ENCODE results near the gene DSEL.

The DSEL gene

DNA sequence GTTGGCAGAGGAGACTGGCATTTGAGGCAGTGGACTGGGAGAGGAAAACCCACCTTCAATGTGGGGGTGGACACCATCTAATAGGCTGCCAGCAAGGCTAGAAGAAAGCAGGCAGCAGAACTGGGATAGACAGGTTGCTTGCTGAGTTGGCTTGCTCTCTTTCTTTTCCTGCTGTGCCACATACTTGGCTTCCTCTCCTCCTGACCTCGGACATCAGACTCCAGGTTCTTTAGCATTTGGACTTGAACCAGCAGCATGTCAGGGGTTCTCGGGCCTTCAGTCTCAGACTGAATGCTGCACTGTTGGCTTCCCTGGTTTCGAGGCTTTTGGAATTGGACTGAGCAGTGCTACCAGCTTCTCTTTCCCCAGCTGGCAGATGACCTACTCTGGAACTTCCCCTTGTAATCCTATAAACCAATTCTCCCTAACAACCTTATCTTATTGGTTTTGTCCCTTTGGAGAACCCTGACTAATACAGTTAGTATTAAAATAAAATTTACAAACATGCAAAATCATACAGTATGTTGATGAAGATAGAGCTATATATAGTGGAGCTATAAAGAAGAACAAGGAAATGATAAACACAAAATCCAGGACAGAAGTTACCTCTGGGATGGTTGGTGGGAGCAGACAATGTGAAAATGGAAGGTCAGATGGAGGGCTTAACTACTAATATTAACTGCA is 15.9 kb downstream of the DSEL start:
- WGBS, 2 experiments (ENCODE audit: insufficient coverage in 2 of 2), result 79 to 84% methylated on average over 3 of the region's 3 CpGs
- no peak overlapping the region for H3K4me3 ChIP-seq (ENCODE audit: extremely low read depth, insufficient read depth, low read length, poor library complexity, severe bottlenecking)
- no peaks in the 10 kb centered on the region for H3K4me1 ChIP-seq (ENCODE audit: control insufficient read depth, insufficient read depth, low read length, poor library complexity, severe bottlenecking)
- peaks cover 4% of the 10 kb centered on the region for H3K9me3 ChIP-seq (ENCODE audit: control insufficient read depth, low read length)
- H3K36me3 ChIP-seq (ENCODE audit: control insufficient read depth, insufficient read depth, low read length), result no peaks in the 10 kb centered on the region
- no peak overlapping the region for H3K27ac ChIP-seq (ENCODE audit: low read depth, low read length, severe bottlenecking)

DNA sequence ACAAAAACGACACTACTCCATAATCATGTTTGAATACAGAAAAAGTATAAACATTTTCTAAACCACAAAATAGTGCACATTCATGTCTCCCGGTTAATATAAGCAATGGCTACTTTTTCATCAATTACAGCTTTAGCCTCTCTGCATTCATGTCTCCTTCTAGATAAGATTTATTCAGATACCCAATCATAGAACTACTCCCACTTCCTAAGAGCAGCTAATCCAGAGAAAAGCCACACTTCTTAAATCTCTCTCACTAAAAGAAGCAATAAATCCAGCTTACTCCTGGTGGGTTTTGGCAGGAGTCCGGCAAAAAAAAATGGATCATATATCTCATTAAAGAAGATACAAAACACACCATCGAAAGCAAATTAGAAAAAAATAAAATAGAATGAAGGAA is 20.1 kb downstream of the DSEL start:
- Histone ChIP-seq H3K4me3 (ENCODE audit: extremely low read depth, insufficient read depth, low read length, poor library complexity, severe bottlenecking) (no peak overlapping the region), H3K27ac (ENCODE audit: low read depth, low read length, severe bottlenecking) (no peak overlapping the region)
- WGBS, 2 experiments (ENCODE audit: insufficient coverage in 2 of 2), result 81 to 92% methylated on average over 1 to 2 of the region's 4 CpGs

DNA sequence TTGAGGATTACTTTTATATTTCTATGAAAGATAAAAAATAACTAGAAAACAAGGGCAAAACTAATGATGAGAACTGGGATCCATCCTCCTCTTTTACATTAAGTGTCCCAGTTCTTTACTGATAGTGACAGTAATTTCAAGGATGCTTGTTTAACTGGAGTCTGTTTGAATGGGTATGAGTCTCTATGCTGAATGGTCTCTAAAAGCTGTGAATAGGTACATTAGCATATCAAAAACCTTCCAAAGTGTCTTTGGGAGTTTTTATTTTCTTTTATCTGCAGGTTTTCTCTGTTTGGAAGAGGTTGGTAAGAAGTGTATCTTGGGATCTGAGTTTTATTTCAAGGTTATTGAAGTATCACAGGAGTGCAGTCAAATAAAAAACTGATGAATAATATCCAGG is 30.0 kb downstream of the DSEL start:
- no peaks in the 10 kb centered on the region for H3K36me3 ChIP-seq (ENCODE audit: control insufficient read depth, insufficient read depth, low read length)
- no peak overlapping the region for H3K4me3 ChIP-seq (ENCODE audit: extremely low read depth, insufficient read depth, low read length, poor library complexity, severe bottlenecking)
- H3K4me1 ChIP-seq (ENCODE audit: control insufficient read depth, insufficient read depth, low read length, poor library complexity, severe bottlenecking), result no peaks in the 10 kb centered on the region
- H3K9me3 ChIP-seq (ENCODE audit: control insufficient read depth, low read length), result no peaks in the 10 kb centered on the region
- H3K27ac ChIP-seq (ENCODE audit: low read depth, low read length, severe bottlenecking), result no peak overlapping the region

More for the DNA sequence above, 20.1 kb downstream of the DSEL start:
- Histone ChIP-seq H3K9me3 (ENCODE audit: control insufficient read depth, low read length) (peaks cover 4% of the 10 kb centered on the region), H3K36me3 (ENCODE audit: control insufficient read depth, insufficient read depth, low read length) (no peaks in the 10 kb centered on the region), H3K4me1 (ENCODE audit: control insufficient read depth, insufficient read depth, low read length, poor library complexity, severe bottlenecking) (no peaks in the 10 kb centered on the region)

DNA sequence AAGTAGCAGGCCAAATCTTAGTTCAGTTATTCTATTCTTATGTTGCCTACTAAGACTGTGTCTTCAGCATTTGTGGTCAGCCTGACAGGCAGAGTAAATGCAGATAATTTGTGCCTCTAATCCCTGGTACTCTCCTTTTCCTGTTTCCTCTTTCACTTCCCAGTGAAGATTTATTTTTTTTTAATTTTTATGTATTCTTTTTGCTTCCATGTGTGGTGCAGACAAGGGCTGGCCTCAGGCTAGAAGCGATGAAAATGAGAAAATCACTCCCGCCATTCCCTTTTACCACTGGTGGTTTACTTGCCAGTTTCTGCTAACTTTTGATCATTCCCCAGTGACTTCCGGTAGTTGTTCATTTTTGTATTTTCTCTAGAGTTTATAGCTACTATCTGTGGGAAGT is 30.9 kb downstream of the DSEL start:
- Histone ChIP-seq H3K36me3 (ENCODE audit: control insufficient read depth, insufficient read depth, low read length) (no peaks in the 10 kb centered on the region), H3K9me3 (ENCODE audit: control insufficient read depth, low read length) (no peaks in the 10 kb centered on the region), H3K27ac (ENCODE audit: low read depth, low read length, severe bottlenecking) (no peak overlapping the region), H3K4me3 (ENCODE audit: extremely low read depth, insufficient read depth, low read length, poor library complexity, severe bottlenecking) (no peak overlapping the region), H3K4me1 (ENCODE audit: control insufficient read depth, insufficient read depth, low read length, poor library complexity, severe bottlenecking) (no peaks in the 10 kb centered on the region)
- WGBS, 2 experiments (ENCODE audit: insufficient coverage in 2 of 2), result no CpG with 5 or more reads among the region's 3 CpGs

DNA sequence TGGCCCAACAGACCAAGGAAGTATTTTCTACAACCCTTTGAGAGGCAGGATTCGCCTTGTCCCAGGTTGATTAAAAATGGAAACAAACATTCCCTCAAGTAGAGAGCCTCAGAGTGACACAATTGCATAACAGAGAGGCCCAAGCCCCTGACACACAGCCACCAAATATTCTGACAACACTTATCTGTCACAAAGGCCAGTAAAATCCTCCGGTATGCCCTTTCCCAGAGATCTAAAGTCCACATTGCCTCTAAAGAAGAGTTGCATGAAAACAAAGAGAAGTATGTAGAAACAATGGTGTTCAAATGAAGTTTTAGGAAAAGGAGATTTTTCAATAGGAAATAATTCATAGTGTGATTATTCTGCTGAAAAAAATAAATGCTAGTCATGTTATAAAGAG is 32.1 kb downstream of the DSEL start:
- Histone ChIP-seq H3K9me3 (ENCODE audit: control insufficient read depth, low read length) (no peaks in the 10 kb centered on the region), H3K36me3 (ENCODE audit: control insufficient read depth, insufficient read depth, low read length) (no peaks in the 10 kb centered on the region), H3K27ac (ENCODE audit: low read depth, low read length, severe bottlenecking) (no peak overlapping the region), H3K4me1 (ENCODE audit: control insufficient read depth, insufficient read depth, low read length, poor library complexity, severe bottlenecking) (no peaks in the 10 kb centered on the region), H3K4me3 (ENCODE audit: extremely low read depth, insufficient read depth, low read length, poor library complexity, severe bottlenecking) (no peak overlapping the region)
- 100% methylated on average over 1 of the region's 2 CpGs; no CpG with 5 or more reads in 1 of the 2 experiments for WGBS, 2 experiments (ENCODE audit: insufficient coverage in 2 of 2)

DNA sequence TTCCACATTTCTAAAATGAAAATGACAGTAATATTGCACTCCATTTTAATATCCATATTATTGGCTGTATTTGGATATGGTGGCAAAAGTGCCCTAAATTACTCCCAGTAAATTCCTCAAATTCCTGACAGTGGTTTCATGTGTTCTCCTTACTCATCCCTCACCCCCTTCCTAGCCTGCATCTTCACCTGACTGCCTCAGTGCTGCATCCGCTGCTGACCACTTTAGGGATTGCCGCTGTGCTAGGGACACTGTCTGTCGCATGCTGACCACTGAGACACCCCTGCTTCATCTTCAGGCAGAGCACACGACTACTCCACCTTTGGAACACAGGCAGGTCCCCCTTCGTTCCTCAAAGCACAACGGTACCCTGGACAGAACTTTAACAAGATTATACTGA is 32.6 kb downstream of the DSEL start:
- WGBS, 2 experiments (ENCODE audit: insufficient coverage in 2 of 2), result 93% methylated on average over 3 of the region's 6 CpGs
- Histone ChIP-seq H3K27ac (ENCODE audit: low read depth, low read length, severe bottlenecking) (no peak overlapping the region), H3K4me3 (ENCODE audit: extremely low read depth, insufficient read depth, low read length, poor library complexity, severe bottlenecking) (no peak overlapping the region)

DNA sequence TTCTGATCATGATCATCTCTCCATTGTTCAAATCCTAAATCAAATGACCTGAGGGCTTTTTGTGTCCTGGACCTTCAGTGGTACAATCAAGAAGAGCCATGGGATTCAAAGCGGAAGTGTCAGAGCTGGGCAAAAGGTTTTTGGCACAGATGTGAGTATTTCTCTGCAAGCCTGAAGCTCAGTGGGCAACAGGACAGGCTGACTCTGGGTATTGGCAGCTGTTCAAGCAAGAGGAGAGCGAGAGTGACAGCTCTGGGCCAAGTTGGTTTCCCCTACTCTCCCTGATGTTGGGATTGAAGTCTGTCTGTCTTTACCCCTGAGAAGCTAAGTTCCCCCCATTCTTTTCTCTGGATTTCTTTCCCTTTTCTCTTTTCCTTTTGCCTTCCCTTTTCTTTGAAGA is 33.3 kb downstream of the DSEL start:
- H3K9me3 ChIP-seq (ENCODE audit: control insufficient read depth, low read length), result no peaks in the 10 kb centered on the region
- H3K27ac ChIP-seq (ENCODE audit: low read depth, low read length, severe bottlenecking), result no peak overlapping the region
- 90 to 93% methylated on average over 2 of the region's 2 CpGs for whole genome bisulfite sequencing, 2 experiments (ENCODE audit: insufficient coverage in 2 of 2)
- no peaks in the 10 kb centered on the region for H3K36me3 ChIP-seq (ENCODE audit: control insufficient read depth, insufficient read depth, low read length)
- H3K4me1 ChIP-seq (ENCODE audit: control insufficient read depth, insufficient read depth, low read length, poor library complexity, severe bottlenecking), result no peaks in the 10 kb centered on the region
- H3K4me3 ChIP-seq (ENCODE audit: extremely low read depth, insufficient read depth, low read length, poor library complexity, severe bottlenecking), result no peak overlapping the region

More for the DNA sequence above, 32.6 kb downstream of the DSEL start:
- no peaks in the 10 kb centered on the region for H3K36me3 ChIP-seq (ENCODE audit: control insufficient read depth, insufficient read depth, low read length)
- H3K4me1 ChIP-seq (ENCODE audit: control insufficient read depth, insufficient read depth, low read length, poor library complexity, severe bottlenecking), result no peaks in the 10 kb centered on the region
- no peaks in the 10 kb centered on the region for H3K9me3 ChIP-seq (ENCODE audit: control insufficient read depth, low read length)

DNA sequence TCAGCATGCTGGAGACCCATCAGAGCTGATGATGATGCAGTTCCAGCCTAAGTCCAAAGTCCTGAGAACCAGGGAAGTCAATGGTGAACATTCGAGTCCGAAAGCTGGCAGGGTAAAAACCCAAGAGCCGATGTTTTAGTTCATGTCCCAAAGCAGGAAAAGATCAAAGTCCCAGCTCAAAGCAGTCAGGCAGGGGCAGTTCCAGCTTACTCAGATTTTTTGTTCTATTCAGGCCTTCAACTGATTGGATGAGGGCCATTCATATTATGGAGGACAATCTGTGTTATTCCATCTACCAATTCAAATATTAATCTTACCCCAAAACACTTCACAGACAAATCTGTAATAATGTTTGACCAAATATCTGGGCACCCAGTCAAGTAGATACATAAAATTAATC is 38.3 kb downstream of the DSEL start:
- H3K36me3 ChIP-seq (ENCODE audit: control insufficient read depth, insufficient read depth, low read length), result no peaks in the 10 kb centered on the region
- H3K27ac ChIP-seq (ENCODE audit: low read depth, low read length, severe bottlenecking), result no peak overlapping the region
- H3K4me3 ChIP-seq (ENCODE audit: extremely low read depth, insufficient read depth, low read length, poor library complexity, severe bottlenecking), result no peak overlapping the region
- H3K9me3 ChIP-seq (ENCODE audit: control insufficient read depth, low read length), result no peaks in the 10 kb centered on the region
- no peaks in the 10 kb centered on the region for H3K4me1 ChIP-seq (ENCODE audit: control insufficient read depth, insufficient read depth, low read length, poor library complexity, severe bottlenecking)
- 81 to 97% methylated on average over 3 of the region's 3 CpGs for WGBS, 2 experiments (ENCODE audit: insufficient coverage in 2 of 2)

DNA sequence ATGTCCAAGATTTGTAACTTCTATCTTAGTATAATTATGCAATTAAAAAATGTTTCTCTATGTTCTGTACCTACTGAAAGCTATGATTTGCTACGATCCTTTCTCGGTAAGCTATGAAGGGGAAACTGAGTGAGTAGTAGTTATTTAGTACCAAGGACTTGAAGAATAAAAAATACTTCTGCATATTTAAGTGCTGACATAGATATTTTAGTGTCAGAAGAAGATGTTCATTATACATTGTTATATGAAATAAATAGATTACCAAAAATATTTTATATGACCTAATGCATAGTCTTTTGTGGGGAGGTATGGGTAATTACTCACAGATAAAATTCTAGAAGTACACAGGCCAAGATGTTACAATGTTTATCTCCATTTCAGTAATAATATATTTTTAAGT is 39.0 kb downstream of the DSEL start:
- H3K4me1 ChIP-seq (ENCODE audit: control insufficient read depth, insufficient read depth, low read length, poor library complexity, severe bottlenecking), result no peaks in the 10 kb centered on the region
- H3K36me3 ChIP-seq (ENCODE audit: control insufficient read depth, insufficient read depth, low read length), result no peaks in the 10 kb centered on the region
- H3K27ac ChIP-seq (ENCODE audit: low read depth, low read length, severe bottlenecking), result no peak overlapping the region
- no peaks in the 10 kb centered on the region for H3K9me3 ChIP-seq (ENCODE audit: control insufficient read depth, low read length)
- WGBS, 2 experiments (ENCODE audit: insufficient coverage in 2 of 2), result no CpG with 5 or more reads among the region's 2 CpGs
- no peak overlapping the region for H3K4me3 ChIP-seq (ENCODE audit: extremely low read depth, insufficient read depth, low read length, poor library complexity, severe bottlenecking)

DNA sequence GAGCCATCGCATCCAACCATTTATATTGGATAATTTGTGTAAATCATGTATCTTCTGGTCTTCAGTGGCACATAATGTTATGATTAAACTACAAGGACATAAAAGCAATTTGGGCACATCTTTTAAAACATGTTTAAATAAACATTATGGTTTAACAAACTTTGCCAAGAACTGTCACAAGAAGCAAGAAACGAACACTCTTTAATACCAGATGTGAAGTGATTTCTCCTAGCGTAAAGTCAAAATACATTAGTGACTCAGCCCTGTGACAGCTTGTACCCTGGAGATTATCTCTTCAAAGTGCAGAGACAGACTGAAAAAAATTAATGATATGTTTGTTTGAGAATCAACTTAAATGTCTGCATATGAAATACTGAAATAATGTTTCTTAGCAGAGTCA is 39.9 kb downstream of the DSEL start:
- Histone ChIP-seq H3K9me3 (ENCODE audit: control insufficient read depth, low read length) (no peaks in the 10 kb centered on the region), H3K4me3 (ENCODE audit: extremely low read depth, insufficient read depth, low read length, poor library complexity, severe bottlenecking) (no peak overlapping the region), H3K27ac (ENCODE audit: low read depth, low read length, severe bottlenecking) (no peak overlapping the region), H3K4me1 (ENCODE audit: control insufficient read depth, insufficient read depth, low read length, poor library complexity, severe bottlenecking) (no peaks in the 10 kb centered on the region), H3K36me3 (ENCODE audit: control insufficient read depth, insufficient read depth, low read length) (no peaks in the 10 kb centered on the region)
- WGBS, 2 experiments (ENCODE audit: insufficient coverage in 2 of 2), result 92% methylated on average over 2 of the region's 3 CpGs; no CpG with 5 or more reads in 1 of the 2 experiments

DNA sequence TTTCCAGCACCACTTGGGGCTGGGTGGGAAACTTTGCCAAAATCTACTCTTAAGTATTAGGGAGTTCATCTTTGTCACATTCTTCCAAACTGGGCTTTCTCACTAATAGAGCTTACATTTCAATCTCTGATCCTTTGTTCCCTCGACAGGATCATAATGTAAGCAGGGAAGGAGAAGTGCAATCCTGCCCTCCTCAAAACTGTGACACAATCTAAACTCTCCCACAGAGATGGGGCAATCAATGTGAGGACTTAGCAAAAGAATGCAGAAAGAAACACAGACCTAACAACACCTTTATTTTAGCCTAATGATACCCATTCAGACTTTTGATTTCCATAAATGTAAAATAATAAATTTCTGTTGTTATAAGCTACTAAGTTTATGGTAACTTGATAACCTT is 40.8 kb downstream of the DSEL start:
- Histone ChIP-seq H3K9me3 (ENCODE audit: control insufficient read depth, low read length) (no peaks in the 10 kb centered on the region), H3K27ac (ENCODE audit: low read depth, low read length, severe bottlenecking) (no peak overlapping the region), H3K36me3 (ENCODE audit: control insufficient read depth, insufficient read depth, low read length) (no peaks in the 10 kb centered on the region), H3K4me1 (ENCODE audit: control insufficient read depth, insufficient read depth, low read length, poor library complexity, severe bottlenecking) (no peaks in the 10 kb centered on the region), H3K4me3 (ENCODE audit: extremely low read depth, insufficient read depth, low read length, poor library complexity, severe bottlenecking) (no peak overlapping the region)
- WGBS, 2 experiments (ENCODE audit: insufficient coverage in 2 of 2), result no CpG with 5 or more reads among the region's 1 CpG

Data from mesodermal cell (in vitro differentiated cells).